KG1 (cell line): Measurements from ENCODE around the gene KDM6B.
A peak's percentile ranks its signal among the peaks of the same experiment; 100 is the strongest.
"Not testable (repeated sequence)": the region's sequence is repeated elsewhere in the genome, so short reads cannot be mapped to it uniquely, and the experiment has no call there.

Source experiments
- DNase-seq: peaks from one replicate; lab custom pipeline; 2025; lab: John Stamatoyannopoulos, UW

KDM6B gene, protein sequence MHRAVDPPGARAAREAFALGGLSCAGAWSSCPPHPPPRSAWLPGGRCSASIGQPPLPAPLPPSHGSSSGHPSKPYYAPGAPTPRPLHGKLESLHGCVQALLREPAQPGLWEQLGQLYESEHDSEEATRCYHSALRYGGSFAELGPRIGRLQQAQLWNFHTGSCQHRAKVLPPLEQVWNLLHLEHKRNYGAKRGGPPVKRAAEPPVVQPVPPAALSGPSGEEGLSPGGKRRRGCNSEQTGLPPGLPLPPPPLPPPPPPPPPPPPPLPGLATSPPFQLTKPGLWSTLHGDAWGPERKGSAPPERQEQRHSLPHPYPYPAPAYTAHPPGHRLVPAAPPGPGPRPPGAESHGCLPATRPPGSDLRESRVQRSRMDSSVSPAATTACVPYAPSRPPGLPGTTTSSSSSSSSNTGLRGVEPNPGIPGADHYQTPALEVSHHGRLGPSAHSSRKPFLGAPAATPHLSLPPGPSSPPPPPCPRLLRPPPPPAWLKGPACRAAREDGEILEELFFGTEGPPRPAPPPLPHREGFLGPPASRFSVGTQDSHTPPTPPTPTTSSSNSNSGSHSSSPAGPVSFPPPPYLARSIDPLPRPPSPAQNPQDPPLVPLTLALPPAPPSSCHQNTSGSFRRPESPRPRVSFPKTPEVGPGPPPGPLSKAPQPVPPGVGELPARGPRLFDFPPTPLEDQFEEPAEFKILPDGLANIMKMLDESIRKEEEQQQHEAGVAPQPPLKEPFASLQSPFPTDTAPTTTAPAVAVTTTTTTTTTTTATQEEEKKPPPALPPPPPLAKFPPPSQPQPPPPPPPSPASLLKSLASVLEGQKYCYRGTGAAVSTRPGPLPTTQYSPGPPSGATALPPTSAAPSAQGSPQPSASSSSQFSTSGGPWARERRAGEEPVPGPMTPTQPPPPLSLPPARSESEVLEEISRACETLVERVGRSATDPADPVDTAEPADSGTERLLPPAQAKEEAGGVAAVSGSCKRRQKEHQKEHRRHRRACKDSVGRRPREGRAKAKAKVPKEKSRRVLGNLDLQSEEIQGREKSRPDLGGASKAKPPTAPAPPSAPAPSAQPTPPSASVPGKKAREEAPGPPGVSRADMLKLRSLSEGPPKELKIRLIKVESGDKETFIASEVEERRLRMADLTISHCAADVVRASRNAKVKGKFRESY (N-terminal part only)

GRCh38 chr17:7833795-7834541, at the start of gene KDM6B:
Gene KDM6B, plus strand, starts transcription at chr17:7834217. Its CDS starts 11,338 bp downstream, at chr17:7845555.
- DNase-seq: peak; percentile 28

DNA sequence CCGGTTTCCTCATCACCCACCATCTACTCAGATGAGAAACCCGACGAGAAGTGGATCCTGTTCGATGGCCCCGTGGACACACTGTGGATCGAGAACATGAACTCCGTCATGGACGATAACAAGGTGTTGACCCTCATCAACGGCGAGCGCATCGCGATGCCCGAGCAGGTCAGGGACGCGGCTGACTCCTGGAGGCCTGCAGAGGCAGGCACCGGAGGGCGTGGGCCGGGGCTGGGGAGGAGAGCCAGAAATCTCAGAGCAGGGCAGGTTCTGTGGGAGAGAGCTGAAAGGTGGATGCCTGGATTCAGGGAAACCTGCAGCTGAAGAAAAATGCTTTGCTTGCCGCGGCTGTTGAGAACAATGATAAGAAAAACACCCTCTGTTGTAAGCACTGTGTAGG, 47.2 kb upstream of the KDM6B start:
- DNase-seq: no peak

DNA sequence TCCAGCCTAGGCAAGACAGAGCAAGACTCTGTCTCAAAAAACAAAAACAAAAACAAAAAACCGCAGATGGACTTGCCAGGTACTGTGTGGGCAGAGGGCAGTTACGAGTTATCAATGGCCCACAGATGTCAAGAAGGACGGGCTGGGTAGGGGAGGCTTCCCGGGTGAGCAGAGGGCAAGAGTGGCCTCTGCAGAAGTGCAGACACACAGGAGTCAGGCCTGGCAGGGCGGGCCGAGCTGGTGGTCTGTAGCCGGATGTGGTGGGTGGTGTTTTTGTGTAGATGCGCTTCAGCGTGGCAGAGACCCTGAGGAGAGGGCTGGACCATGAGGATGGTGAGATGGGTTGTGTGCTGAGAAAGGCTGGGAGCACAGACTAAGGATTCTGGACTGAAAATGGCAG, 44.9 kb upstream of the KDM6B start:
- DNase-seq: no peak

- no peak for DNase-seq
Measured at GRCh38 chr17:7790150-7790549, 43.9 kb upstream of the KDM6B start.

DNA sequence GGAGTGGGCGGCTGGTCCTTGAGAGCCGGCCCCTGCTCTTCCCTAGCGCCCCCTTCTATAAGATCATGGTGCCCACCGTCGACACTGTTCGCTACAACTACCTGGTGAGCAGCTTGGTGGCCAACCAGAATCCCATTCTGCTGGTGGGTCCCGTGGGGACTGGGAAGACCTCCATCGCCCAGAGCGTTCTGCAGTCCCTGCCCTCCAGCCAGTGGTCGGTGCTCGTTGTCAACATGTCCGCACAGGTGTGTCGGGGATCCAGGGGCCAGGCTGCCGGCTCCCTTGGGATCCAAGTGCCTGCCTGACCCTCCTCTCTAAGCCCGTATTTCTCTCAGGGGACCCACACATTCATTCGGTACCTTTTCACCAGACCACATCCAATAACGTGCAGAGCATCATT, 41.4 kb upstream of the KDM6B start:
- no peak for DNase-seq

GRCh38 chr17:7794075-7794663, 39.8 kb upstream of the KDM6B start:
- DNase-seq: no peak

DNA sequence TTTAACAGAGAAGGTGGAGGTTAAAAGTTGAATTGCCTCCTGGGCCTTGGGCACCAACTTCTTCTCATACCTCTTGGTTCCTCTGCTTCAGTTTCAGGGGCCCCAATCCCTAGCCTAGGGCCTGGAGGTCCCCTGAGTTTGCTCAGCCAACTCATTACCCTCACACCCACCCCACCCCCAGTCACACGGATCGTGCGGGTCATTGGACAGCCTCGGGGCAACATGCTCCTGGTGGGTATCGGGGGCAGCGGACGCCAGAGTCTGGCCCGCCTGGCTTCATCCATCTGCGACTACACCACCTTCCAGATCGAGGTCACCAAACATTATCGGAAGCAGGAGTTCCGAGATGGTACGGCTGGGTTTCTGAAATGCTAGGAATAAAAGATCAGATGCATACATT, 36.0 kb upstream of the KDM6B start:
- DNase-seq: no peak

DNA sequence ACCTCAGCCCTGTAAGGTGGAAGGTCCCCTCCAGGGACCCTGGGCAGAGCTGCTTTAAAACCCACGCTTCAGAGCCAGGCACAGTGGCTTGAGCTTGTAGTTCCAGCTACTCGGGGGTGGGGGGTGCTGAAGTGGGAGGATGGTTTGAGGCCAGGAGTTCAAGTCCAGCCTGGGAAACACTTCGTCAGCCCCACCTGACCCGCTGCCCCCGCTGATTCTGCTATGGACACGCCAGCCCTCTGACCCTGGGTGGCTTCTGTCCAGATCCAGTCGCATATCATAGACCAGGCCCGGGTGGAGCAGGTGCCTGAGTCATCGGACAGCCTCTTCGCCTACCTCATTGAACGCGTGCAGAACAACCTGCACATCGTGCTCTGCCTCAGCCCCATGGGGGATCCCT, 35.2 kb upstream of the KDM6B start:
- no peak for DNase-seq

- DNase-seq: no peak
Measured at GRCh38 chr17:7803981-7804380, 30.0 kb upstream of the KDM6B start.

GRCh38 chr17:7806587-7806986, 27.4 kb upstream of the KDM6B start:
- DNase-seq: no peak

GRCh38 chr17:7807206-7807605, 26.8 kb upstream of the KDM6B start:
- DNase-seq: no peak

- no peak for DNase-seq
Measured at GRCh38 chr17:7809086-7809790, 24.8 kb upstream of the KDM6B start.

- DNase-seq: not testable (repeated sequence)
Measured at GRCh38 chr17:7809791-7810343, 24.1 kb upstream of the KDM6B start.

- no peak for DNase-seq
Measured at GRCh38 chr17:7811251-7811650, 22.8 kb upstream of the KDM6B start.

DNA sequence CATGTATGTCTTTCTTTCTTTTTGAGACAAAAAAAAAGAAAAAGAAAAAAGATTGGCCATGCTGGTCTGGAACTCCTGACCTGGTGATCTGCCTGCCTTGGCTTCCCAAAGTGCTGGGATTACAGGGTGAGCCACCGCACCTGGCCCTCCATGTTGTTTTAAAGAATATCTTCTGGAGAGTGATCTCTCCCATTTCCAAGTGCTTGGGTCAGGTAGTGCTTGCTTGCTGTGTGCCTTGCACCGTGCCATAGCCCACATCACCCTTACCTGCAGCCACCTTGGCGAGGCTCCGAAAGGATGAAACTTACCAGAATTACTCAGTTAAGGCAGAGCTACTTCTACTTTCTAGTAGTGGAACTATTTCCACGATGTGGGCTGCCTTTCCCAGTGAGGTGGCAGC, 19.0 kb upstream of the KDM6B start:
- DNase-seq: no peak

DNA sequence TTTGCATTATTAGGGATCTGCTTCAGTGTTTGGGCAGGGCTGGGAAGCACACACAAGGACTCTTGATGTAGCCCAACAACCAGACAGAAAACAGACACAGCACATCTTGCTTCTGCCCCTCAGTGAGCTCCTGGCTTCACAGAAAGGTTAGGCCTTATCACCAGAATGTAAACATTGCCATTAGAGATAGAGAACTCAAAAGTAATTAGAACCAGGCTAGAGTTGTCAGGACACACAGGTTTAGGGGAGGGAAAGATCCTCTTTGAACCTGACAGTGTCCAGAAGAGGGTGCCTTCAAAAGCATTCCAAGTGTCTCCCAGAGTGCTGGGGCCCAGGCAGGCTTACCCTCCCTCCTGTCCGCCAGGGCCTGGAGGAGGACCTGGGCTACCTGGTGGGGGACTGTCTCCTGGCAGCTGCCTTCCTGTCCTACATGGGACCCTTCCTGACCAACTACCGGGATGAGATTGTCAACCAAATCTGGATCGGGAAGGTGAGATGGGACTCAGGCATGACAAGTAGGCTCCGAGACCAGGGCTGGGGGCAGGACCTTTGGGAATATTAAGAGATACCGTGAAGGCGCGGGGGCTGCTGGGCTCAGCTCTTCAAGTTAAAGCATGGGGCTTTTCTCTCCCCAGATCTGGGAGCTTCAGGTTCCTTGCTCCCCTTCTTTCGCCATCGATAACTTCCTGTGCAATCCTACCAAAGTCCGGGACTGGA, 16.9 kb upstream of the KDM6B start:
- DNase-seq: no peak

DNA sequence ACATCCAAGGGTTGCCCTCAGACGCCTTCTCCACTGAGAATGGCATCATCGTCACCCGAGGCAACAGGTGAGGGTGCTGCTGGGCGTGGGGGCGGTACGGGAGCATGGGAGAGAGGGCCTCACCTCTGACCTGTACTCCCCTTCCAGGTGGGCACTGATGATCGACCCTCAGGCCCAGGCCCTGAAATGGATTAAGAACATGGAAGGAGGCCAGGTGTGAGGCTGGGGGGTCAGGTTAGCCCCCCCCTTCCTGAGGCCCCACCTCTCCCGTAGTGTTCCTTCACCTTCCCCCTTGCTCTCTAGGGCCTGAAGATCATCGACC, 16.4 kb upstream of the KDM6B start:
- no peak for DNase-seq

DNA sequence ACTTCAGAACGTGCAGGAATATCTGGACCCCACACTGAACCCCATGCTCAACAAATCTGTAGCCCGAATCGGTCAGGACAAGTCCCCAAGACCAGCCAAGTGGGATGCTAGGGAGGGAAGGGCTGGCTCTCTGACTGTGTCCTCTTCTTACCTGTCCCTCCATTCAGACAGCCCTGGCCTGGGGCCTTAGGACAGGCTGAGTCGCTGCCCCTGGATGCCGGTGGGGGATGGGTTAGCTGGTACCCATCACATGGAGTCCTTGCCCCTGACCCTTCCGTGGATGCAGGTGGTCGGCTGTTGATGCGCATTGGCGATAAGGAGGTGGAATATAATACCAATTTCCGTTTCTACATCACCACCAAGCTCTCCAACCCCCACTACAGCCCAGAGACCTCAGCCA, 16.0 kb upstream of the KDM6B start:
- no peak for DNase-seq

DNA sequence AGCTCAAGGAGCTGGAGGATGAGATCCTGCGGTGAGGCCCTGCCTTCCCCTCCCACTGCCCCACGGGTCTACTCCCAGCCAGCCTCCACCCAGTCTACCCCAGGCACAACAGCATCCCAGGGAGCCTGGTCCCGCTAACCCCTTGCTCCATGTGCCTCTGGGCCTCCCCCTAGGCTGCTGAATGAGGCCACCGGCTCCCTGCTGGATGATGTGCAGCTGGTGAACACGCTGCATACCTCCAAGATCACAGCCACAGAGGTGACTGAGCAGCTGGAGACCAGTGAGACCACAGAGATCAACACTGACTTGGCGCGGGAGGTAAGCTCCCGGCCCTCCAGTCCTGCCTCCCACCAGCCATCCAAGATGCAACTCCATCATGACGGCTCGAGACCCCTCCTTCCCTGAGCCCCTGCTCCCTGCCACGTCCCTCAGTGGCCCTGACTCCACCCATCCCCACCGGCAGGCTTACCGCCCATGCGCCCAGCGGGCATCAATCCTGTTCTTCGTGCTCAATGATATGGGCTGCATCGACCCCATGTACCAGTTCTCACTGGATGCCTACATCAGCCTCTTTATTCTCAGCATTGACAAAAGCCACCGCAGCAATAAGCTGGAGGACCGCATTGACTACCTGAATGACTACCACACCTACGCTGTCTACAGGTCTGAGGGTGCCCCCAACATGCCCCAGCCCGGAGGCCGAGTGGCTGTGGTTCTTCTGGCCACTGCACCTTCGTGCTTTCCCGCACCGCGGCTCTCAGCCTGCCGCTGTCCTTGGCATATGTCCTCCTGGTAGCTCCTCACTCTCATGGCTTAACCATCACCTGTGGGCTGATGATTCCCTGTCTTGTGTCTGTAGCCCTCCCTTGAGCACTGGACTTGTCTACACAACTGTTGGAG, 15.0 kb upstream of the KDM6B start:
- DNase-seq: no peak
